ENCODE measurements around the gene ARHGAP10.

- TF ChIP-seq POLR2A (IDR thresholded peaks at IDR 0.05) (no peak), CTCF (IDR thresholded peaks at IDR 0.05) (no peak), POLR2AphosphoS5 (IDR thresholded peaks at IDR 0.05) (no peak)
These were observed 225.6 kb downstream of the ARHGAP10 start for GRCh38 chr4:147957446-147957845.

Measured in gastroesophageal sphincter (tissue), 3 donors.